ENCODE data around the gene SNX2. TPM values are rescaled to one million over a fixed set of nuclear protein-coding genes. Genes with fewer than 3 reads are reported as not detected.
"Not testable (repeated sequence)": the region's sequence is repeated elsewhere in the genome, so short reads cannot be mapped to it uniquely, and the experiment has no call there.

SNX2 gene
- total RNA-seq, 1 donor from 2014 or later: 41.4 TPM

DNA sequence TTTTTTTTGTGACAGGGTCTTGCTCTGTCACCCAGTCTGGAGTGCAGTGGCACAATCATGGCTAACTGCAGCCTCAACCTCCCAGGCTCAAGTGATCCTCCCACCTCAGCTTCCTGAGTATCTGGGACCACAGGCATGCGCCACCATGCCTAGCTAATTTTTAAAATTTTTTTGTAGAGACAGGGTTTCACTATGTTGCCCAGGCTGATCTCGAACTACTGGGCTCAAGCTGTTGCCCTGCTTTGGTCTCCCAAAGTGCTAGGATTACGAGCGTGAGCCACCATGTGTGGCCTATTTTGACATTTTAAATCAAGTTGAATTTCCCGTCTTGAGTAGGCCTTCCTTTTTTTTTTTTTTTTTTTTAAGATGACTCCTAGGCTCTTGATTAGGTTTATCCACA is 13.0 kb upstream of the SNX2 start:
- ATAC-seq; intact Hi-C loops (cut with DNase I); DNase-seq (ENCODE audit: missing footprints): not testable (repeated sequence)

DNA sequence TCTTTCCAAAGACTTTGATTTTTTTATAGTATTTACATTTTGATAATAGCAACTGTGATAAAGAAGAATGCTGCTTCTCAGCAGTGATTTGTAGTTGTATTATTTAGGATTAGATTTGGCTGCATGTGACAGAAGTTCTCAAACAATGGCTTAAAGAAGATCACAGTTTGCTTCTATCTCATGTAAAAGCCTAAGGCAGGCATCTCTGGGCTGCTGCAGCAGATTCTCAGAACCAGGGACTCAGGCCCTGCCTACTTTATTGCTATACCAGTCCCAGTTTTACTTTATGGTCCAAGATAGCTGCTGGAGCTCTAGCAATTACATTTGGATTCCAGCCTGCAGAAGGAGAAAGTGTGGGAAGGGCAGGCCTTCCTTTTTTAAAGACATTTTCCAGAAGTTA is 8.8 kb upstream of the SNX2 start:
- DNase-seq (ENCODE audit: missing footprints): no peak
- intact Hi-C loops (cut with DNase I): no loop called here
- no peak for ATAC-seq

DNA sequence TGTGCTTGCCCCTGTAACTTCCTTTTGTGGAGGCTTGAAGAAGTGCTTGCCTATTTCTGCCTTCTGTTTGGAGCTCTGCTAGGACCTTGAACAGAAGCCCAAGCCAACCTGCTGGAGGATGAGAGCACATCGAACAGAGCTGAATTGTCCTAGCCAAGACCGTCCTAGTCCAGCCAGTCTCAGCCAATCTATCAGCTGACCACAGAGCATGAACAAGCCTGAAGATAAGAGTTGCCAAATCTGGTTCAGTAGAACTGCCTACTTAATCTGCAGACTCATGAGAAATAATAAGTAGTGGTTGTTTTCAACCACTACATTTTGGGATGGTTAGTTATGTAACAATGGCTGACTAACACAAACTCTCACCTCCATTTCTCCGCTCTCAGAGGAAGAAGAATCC is 4.4 kb upstream of the SNX2 start:
- ATAC-seq (no peak), DNase-seq (ENCODE audit: missing footprints) (no peak)
- intact Hi-C loops (cut with DNase I): loop anchor here (5.0 kb wide), 1 partner anchor 77 kb away; the partner anchor contains the start of gene SNX24

DNA sequence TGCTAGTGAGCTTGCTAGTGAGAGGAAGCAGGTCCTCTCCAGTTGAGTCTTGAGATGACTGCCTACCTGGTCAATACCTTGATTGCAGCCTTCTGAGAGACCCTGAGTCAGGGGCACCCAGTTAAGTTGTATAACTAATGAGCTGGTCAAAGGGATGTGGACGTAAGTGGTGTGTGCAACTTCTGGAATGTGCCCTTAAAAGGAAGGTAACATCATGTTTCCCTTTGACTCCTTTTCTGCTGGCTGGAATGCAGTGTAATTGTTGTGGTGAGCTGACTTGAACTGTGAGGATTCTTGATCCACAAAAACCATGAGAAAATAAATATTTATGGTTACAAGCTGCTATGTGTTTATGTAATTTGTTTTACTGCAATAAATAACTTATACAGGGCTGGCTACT is 2.4 kb upstream of the SNX2 start:
- ATAC-seq (no peak), DNase-seq (ENCODE audit: missing footprints) (no peak)
- intact Hi-C loops (cut with DNase I): loop anchor here (5.0 kb wide), 1 partner anchor 75 kb away; the partner anchor contains the start of gene SNX24

DNA sequence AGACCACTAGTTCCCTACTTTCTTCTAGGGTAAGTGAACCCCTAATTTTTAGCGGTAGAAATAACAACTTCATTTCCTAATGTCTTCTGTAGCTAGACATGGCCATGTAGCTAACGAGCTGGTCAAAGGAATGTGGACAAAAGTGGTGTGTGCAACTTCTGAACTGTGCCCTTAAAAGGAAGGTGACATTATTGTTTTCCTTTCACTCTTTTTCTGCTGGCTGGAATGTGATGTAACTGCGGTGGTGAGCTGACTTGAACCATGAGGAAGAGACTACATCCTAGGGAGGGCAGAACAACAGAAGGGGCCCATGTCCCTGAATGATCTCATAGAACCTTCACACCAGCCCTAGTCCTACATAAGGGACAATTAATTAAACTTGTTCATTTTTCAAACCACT is 1.3 kb upstream of the SNX2 start:
- ATAC-seq (no peak), DNase-seq (ENCODE audit: missing footprints) (no peak)
- intact Hi-C loops (cut with DNase I): loop anchor here (5.0 kb wide), 1 partner anchor 74 kb away; the partner anchor contains the start of gene SNX24

DNA sequence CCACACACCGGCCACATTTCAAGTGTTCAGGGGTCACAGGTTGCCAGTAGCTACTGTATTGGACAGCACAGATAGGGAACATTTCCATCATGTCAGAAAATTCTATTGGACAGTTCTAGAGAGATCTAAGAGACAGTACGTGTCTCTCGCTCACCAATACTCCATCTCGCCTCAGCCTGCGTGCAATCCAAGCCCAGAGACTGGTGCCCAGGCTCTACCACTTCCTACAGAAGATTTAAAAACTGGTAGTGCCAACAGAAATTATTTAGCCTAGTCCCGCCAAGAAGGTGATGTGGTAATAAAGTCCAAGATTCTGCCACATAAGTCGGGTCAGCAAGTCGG is 390 bp upstream of the SNX2 start:
- DNase-seq (ENCODE audit: missing footprints): no peak
- intact Hi-C loops (cut with DNase I): loop anchor here (5.0 kb wide), 1 partner anchor 73 kb away; the partner anchor contains the start of gene SNX24
- peak; percentile 54 for ATAC-seq

DNA sequence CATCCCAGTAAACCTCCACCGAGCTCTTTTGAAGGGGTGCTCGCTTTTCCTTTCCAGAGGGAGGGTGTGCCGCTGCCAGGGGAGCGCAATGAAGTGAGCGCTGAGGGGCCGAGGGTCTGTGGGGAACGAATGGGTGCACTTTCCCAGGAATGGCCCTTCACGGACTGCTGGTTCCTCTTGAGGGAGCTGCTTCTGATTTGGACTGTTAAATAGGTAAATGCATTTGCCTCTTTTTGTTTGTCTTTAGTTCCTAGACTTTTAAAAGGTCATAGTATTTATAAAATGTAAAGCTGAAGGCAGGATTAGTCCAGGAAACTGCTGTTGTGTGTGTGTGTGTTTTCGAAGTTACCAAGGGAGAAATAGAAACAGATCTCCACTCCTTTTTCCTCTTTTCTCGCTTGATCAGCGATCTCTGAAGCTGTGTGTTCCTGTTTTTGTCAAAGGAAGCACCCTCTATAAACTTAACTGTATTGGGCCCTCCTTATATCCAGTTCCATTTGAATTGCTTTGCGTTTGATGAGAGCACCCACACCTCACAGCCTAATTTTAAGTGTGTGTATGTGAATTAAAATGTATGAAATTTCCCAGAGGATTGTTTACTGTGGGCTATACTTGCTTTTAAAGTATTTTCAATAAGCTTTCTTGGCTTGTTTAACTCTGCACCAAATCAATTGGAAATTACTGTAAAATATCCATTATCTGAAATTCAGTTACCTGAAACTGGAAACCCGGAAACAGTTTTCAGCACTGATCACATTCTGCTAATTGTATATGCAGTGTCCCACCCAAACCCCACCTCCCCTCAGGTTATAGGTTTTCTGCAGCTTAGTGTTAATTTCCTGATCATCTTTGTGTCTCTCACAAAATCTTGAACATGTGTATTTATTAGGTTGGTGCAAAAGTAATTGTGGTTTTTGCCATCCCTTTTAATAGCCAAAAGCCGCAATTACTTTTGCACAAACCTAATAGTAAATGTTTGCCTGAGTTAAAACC is 966 bp downstream of the SNX2 start:
- intact Hi-C loops (cut with DNase I): loop anchor here (5.0 kb wide), 1 partner anchor 261 kb away; the partner anchor contains the start of gene PPIC
- ATAC-seq: peak; percentile 14
- no peak for DNase-seq (ENCODE audit: missing footprints)

DNA sequence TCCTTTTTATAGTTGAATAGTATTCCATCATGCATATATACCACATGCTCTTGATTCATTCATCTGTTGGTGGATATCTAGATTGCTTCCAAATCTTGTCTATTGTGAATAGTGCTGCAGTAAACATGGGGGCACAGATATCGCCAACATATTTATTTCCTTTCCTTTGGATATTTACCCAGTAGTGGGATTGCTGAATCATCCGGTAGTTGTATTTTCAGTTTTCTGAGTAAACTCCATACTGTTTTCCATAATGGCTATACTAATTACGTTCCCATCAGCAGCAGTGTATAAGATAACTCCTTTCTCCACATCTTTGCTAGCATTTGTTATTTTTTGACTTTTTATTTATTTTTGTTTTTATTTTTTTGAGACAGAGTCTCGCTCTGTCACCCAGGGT is 3.3 kb downstream of the SNX2 start:
- ATAC-seq (no peak), DNase-seq (ENCODE audit: missing footprints) (no peak)
- intact Hi-C loops (cut with DNase I): loop anchor here (5.0 kb wide), 1 partner anchor 259 kb away; the partner anchor contains the start of gene PPIC

DNA sequence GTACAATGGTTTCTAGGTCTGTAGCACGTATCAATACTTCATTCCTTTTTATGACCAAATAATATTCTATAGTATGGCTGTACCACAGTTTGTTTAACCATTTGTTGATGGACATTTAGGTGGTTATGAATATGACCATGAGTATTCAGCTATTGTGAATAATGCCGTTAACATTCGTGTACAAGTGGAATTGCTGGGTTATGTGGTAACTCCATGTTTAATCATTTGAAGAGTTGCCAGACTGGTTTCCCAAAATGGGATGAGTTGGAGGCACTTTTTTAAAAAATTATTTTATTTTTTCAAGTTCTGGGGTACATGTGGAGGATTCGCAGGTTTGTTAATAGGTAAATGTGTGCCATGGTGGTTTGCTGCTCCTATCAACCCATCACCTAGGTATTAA is 4.6 kb downstream of the SNX2 start:
- no peak for ATAC-seq
- DNase-seq (ENCODE audit: missing footprints): no peak
- intact Hi-C loops (cut with DNase I): loop anchor here (5.0 kb wide), 1 partner anchor 258 kb away; the partner anchor contains the start of gene PPIC

DNA sequence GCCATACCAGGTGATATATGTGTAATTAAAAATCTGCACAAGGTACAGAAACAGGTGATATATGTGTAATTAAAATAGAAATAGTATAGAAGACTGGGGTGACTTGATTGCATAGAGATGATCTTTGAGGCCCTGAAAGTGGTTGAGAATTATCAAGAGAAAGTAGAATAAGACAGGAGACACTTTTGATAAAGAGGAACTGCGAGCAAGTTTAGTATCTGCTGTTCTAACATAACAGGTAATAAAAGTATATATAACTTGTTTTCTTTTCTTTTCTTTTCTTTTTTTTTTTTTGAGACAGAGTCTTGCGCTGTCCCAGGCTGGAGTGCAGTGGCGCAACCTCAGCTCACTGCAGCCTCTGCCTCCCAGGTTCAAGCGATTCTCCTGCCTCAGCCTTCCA is 5.4 kb downstream of the SNX2 start:
- intact Hi-C loops (cut with DNase I): no loop called here
- DNase-seq (ENCODE audit: missing footprints) (no peak), ATAC-seq (no peak)

DNA sequence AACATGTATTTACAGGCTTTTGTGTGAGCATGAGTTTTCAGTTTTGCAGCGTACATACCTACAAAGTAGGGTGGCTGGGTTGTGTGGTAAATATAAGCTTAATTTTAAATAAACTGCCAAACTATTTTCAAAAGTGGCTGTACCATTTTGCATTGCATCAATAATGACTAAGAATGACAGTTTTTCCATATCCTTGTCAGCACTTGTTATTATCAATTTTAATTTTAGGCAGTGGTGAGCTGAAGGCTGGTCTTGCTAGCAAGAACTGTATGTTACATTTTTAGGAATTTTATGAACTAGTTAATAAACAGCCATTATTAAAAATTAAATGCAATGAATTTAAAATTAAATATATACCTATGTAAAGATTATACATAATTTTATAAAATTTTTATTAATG is 6.6 kb downstream of the SNX2 start:
- no peak for ATAC-seq
- intact Hi-C loops (cut with DNase I): no loop called here
- DNase-seq (ENCODE audit: missing footprints): no peak

DNA sequence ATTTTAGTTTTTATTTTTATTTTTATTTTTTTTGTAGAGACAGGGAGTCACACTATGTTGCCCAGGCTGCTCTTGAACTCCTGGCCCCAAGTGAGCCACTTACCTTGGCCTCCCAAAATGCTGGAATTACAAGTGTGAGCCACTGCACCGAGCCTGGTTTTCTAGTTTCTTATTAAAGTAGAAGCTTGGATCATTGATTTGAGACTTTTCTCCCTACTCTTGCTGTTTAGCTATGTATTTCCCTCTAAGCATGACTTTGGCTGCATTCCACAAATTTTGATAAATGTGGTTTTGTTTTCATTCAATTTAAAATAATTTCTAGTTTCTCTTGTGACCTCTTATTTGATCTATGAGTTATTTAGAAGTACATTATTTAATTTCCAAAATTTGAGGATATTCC is 10.4 kb downstream of the SNX2 start:
- intact Hi-C loops (cut with DNase I): no loop called here
- no peak for ATAC-seq
- no peak for DNase-seq (ENCODE audit: missing footprints)

DNA sequence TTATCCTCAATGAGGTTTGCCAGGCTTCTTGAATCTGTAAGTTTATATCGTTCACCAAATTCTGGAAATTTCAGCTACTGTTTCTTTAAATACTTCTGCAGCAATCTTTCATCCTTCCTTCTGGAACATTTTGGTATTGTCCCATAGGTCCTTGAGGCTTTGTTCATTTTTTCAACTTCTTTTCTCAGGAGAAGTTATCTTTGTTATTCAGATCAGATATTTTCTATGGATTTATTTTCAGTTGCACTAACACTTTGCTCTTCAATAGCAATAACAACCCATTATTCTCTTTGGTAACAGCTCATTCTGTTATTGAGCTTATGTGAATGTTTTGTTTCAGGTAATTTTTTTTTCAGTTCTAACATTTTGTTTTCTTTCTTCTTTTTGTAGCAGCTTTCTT is 13.5 kb downstream of the SNX2 start:
- intact Hi-C loops (cut with DNase I): no loop called here
- no peak for DNase-seq (ENCODE audit: missing footprints)
- no peak for ATAC-seq

DNA sequence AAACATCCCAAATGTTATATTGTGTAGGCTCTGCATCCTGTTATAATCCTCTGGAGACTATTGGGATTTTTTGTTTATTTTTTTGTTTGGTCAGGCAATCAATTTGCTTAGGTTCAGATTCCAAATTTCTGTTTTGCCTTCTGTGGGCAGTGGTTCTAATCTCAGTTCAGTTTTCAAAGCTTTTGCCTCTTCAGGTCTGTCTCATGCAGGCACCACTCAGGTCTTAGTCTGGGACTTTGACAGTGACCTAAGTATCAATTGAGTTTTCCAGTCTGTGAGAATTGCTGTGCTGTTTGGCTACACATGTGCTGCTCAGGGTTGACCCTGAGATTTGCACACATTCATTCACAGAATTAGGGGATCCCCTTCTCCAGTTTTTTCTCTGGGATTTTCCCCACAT is 14.1 kb downstream of the SNX2 start:
- DNase-seq (ENCODE audit: missing footprints): no peak
- intact Hi-C loops (cut with DNase I): no loop called here
- no peak for ATAC-seq

DNA sequence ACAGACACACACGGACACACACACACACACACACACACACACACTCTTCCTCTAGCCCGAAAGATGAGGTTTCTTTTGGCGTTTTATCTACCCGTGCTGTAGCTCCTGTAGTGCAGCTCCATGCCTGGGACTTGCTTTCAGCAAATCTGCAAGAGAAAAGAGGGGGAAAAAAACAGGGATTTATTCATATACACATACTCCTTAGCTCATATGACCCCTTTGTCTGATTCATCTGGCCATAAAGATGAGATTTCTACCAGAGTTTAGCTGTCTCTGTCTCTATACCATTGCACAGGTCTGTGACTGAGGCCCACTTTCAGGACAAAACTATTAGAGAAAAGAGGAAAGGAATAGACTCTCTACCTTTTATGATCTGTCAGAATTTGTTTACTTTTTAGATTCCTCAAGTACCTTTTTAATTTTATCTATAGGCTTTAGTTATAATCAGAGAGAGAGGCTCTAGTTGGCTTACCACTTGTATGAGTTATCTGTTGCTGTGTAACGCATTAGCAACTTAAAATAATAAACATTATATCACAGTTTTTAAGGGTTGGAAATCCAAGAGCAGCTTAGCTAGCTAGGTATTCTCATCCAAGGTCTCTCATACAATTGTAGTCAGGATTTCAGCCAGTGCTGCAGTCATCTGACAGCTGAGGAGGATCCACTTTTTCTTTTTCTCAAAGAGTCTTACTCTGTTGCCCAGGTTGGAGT is 14.7 kb downstream of the SNX2 start:
- DNase-seq (ENCODE audit: missing footprints): no peak
- ATAC-seq: no peak
- intact Hi-C loops (cut with DNase I): no loop called here

DNA sequence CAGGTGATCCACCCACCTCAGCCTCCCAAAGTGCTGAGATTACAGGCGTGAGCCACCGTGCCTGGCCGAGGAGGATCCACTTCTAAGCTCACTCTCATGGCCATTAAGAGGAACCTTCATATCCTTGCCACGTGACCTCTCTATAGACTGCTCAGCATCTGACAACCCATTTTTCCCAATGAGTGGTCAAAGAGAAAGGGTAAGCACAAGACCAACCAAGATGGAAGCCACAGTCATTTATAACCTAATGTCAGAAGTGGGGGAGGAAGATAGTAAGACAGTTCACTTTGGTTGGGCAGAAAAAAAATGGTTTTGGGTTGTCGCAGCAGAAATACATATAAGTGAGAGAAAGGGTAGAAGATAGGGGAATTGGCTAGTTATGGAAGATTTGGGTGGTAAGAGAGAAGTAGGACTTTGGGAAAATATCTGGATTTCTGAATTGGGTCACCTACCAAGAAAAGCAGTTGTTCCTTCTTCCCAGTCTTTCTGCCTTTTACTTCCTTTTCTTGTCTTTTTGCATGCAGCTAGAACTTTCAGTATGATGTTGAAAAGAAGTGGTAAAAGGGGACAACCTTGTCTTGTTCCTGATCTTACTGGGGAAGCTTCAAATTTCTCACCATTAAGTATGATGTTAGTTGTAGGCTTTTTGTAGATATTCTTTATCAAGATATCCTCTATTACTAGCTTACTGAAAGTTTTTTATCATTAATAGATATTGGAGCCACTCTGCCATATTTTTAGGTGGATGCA is 15.6 kb downstream of the SNX2 start:
- ATAC-seq (no peak), DNase-seq (ENCODE audit: missing footprints) (no peak)
- intact Hi-C loops (cut with DNase I): no loop called here

DNA sequence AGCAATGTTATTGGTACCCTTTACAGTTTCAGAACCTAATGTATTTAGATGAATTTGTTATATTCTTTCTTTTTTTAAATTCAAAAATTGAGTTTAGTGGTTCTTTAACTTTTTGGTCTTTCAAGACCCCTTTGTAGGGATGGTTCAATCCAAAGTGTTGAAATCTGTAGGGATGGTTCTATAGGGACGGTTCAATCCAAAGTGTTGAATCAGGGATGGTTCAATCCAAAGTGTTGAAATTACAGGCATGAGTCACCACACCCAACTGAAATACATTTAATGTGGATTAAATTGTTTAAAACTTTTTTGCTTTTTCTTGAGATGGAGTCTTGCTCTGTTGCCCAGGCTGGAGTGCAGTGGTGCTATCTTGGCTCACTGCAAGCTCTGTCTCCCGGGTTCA is 30.6 kb downstream of the SNX2 start:
- DNase-seq (ENCODE audit: missing footprints) (no peak), ATAC-seq (no peak)
- intact Hi-C loops (cut with DNase I): no loop called here

DNA sequence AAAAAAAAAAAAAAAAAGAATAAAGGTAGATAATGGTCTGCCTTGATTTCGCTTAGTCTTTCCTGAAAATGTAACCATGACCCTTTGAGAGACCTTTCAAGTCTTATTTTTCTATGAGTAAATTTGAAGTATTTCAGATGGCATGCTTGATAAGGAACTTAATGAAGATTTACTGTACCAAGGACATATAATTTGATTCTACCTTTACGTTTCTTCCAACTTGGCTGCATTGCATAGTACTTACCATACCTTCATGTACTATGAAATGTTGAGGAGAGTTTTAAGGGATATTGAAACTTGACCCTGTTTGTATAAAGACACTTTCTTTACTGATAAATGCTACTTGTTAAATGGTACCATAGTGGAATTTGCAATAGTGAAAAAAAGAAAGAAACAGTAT is 35.5 kb downstream of the SNX2 start:
- no peak for ATAC-seq
- DNase-seq (ENCODE audit: missing footprints): no peak
- intact Hi-C loops (cut with DNase I): no loop called here

DNA sequence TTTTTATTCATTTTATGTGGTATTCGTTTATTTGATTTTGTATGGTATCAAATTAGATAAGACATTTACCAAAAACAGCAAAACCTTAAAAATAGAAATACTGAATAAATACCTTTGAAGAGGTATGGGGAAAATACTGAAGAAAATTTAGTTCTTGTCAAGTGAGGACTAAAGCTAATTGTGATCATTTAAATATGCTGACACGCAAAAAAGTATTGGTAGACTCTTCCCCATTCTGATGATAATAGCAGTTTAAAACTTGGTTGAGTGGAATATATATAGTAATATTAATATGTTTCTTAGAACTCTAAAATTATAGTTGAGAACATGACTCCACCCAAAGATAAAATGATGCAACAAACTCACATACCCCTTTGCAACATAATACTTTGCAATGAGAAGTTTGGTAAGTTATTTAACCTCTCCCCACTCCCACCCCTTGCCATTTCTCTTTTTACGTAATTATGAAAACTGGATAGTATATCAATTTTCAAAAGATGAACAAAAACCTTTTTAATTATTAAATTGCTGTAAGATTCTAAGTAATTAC is 40.4 kb downstream of the SNX2 start:
- no peak for ATAC-seq

More for the DNA sequence above, 40.4 kb downstream of the SNX2 start:
- intact Hi-C loops (cut with DNase I): no loop called here
- no peak for DNase-seq (ENCODE audit: missing footprints)

Data from Right ventricle myocardium inferior (tissue), 1 donor.